AG04450 (cell line): ENCODE data around the gene SP1. TPM values are rescaled to one million over a fixed set of nuclear protein-coding genes. Genes with fewer than 3 reads are reported as not detected.
"Not testable (repeated sequence)": the region's sequence is repeated elsewhere in the genome, so short reads cannot be mapped to it uniquely, and the experiment has no call there.

ENCODE experiments used
- CTCF ChIA-PET: fragments of 300-600, 350-600 bp; formaldehyde crosslinking; extraction: SDS; loops from one replicate; lab custom pipeline; 2022; ENCODE audit warnings: antibody characterized with exemption, inconsistent platforms; lab: Charles Lee
- POLR2A ChIA-PET: fragments of 350-600 bp; formaldehyde crosslinking; extraction: SDS; loops from one replicate; lab custom pipeline; 2021; ENCODE audit warnings: antibody characterized with exemption, inconsistent platforms; lab: Yijun Ruan, JAX
- DNase-seq: peaks from one replicate; pipeline ENCODE4 v3.0.0-alpha.2; 2011; ENCODE audit warnings: low read depth, low spot score
- H3K27ac ChIP-seq: one replicate; pipeline ENCODE4 v1.5.1; 2012; ENCODE audit warnings: low read depth, low read length, control low read depth
- H3K27me3 ChIP-seq: one replicate; pipeline ENCODE4 v1.6.0; 2012; ENCODE audit warnings: low read length; ENCODE audit not compliant: control insufficient read depth, insufficient read depth
- H3K4me3 ChIP-seq: 2 replicates; pipeline ENCODE4 v1.5.1; 2011; ENCODE audit warnings: mild to moderate bottlenecking, low read depth, low read length, control low read depth
- H3K9me3 ChIP-seq: 2 replicates; pipeline ENCODE4 v1.5.1; 2012; ENCODE audit warnings: low read length; ENCODE audit not compliant: control insufficient read depth, insufficient read depth
- polyA plus RNA-seq: library from polyadenylated mRNA; depleted of rRNA; stranded (reverse); fragments of >200 nt; gene quantifications from 2 replicates; pipeline ENCODE4 v1.2.3, GENCODE V29; 2011
- TF ChIP-seq, protein P1 (sequence below): IDR thresholded peaks from 2 replicates; pipeline ENCODE4 v1.5.1; 2011; ENCODE audit warnings: low read depth, low read length, control low read depth, inconsistent platforms

The SP1 gene
- polyA plus RNA-seq, 1 experiment = 45.9 TPM

GRCh38 chr12:53431187-53431586 is 51.2 kb downstream of the SP1 start:
- TF ChIP-seq, protein P1, sequence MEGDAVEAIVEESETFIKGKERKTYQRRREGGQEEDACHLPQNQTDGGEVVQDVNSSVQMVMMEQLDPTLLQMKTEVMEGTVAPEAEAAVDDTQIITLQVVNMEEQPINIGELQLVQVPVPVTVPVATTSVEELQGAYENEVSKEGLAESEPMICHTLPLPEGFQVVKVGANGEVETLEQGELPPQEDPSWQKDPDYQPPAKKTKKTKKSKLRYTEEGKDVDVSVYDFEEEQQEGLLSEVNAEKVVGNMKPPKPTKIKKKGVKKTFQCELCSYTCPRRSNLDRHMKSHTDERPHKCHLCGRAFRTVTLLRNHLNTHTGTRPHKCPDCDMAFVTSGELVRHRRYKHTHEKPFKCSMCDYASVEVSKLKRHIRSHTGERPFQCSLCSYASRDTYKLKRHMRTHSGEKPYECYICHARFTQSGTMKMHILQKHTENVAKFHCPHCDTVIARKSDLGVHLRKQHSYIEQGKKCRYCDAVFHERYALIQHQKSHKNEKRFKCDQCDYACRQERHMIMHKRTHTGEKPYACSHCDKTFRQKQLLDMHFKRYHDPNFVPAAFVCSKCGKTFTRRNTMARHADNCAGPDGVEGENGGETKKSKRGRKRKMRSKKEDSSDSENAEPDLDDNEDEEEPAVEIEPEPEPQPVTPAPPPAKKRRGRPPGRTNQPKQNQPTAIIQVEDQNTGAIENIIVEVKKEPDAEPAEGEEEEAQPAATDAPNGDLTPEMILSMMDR = no peak
- H3K27ac ChIP-seq = no peak overlapping the region
- H3K4me3 ChIP-seq = no peak overlapping the region
- no peaks in the 10 kb centered on the region for H3K27me3 ChIP-seq
- no peaks in the 10 kb centered on the region for H3K9me3 ChIP-seq
- CTCF ChIA-PET = interaction anchor here (1.0 to 6.2 kb wide), 5 partner anchors 9 to 110 kb away, joined by 3 to 36 read pairs (median 6); partner anchors contain the start of gene AAAS
- POLR2A ChIA-PET = interaction anchor here (0.5 to 0.9 kb wide), 3 partner anchors 10 to 436 kb away, joined by 3 to 9 read pairs (median 4); no protein-coding TSS in a partner anchor
- DNase-seq = no peak

GRCh38 chr12:53435326-53435725 is 55.4 kb downstream of the SP1 start:
- POLR2A ChIA-PET, H3K4me3 ChIP-seq, DNase-seq, H3K9me3 ChIP-seq, H3K27ac ChIP-seq, H3K27me3 ChIP-seq: not testable (repeated sequence)
- CTCF ChIA-PET = interaction anchor here (1.2 to 6.2 kb wide), 2 partner anchors 14 to 91 kb away, joined by 3 to 36 read pairs; no protein-coding TSS in a partner anchor

- H3K4me3 ChIP-seq, H3K9me3 ChIP-seq, H3K27me3 ChIP-seq, H3K27ac ChIP-seq, POLR2A ChIA-PET, DNase-seq: not testable (repeated sequence)
- CTCF ChIA-PET = interaction anchor here (1.0 to 1.8 kb wide), 3 partner anchors 18 to 87 kb away, joined by 4 to 9 read pairs (median 4); no protein-coding TSS in a partner anchor
Measured at GRCh38 chr12:53439582-53439981, 59.6 kb downstream of the SP1 start.

- ChIA-PET POLR2A (interaction anchor here (0.6 to 1.3 kb wide), 8 partner anchors 9 to 96 kb away, joined by 3 to 11 read pairs (median 4); partner anchors contain the start of gene PCBP2), CTCF (interaction anchor here (0.5 to 1.8 kb wide), 7 partner anchors 13 to 96 kb away, joined by 4 to 9 read pairs (median 5); no protein-coding TSS in a partner anchor)
- TF ChIP-seq, protein P1 = no peak
- Histone ChIP-seq H3K9me3 (no peaks in the 10 kb centered on the region), H3K27ac (peak within 1 kb of the TSS; percentile 88), H3K4me3 (peak within 1 kb of the TSS; percentile 80), H3K27me3 (no peaks in the 10 kb centered on the region)
- peak; percentile 98 for DNase-seq
Measured at GRCh38 chr12:53441040-53441833, 61.3 kb downstream of the SP1 start, which contains the start of gene PRR13. PRR13 (plus strand) TSS chr12:53441734; CDS start chr12:53442715, 981 bp downstream.

GRCh38 chr12:53443955-53444354 is 64.0 kb downstream of the SP1 start:
- Histone ChIP-seq H3K27ac (no peak overlapping the region), H3K9me3 (no peaks in the 10 kb centered on the region), H3K27me3 (no peaks in the 10 kb centered on the region), H3K4me3 (no peak overlapping the region)
- POLR2A ChIA-PET = no interaction called here
- TF ChIP-seq, protein P1 = no peak
- DNase-seq = no peak
- CTCF ChIA-PET = interaction anchor here (0.6 to 1.4 kb wide), 3 partner anchors 9 to 123 kb away, joined by 3 to 8 read pairs (median 5); partner anchors contain the start of gene AAAS

DNA sequence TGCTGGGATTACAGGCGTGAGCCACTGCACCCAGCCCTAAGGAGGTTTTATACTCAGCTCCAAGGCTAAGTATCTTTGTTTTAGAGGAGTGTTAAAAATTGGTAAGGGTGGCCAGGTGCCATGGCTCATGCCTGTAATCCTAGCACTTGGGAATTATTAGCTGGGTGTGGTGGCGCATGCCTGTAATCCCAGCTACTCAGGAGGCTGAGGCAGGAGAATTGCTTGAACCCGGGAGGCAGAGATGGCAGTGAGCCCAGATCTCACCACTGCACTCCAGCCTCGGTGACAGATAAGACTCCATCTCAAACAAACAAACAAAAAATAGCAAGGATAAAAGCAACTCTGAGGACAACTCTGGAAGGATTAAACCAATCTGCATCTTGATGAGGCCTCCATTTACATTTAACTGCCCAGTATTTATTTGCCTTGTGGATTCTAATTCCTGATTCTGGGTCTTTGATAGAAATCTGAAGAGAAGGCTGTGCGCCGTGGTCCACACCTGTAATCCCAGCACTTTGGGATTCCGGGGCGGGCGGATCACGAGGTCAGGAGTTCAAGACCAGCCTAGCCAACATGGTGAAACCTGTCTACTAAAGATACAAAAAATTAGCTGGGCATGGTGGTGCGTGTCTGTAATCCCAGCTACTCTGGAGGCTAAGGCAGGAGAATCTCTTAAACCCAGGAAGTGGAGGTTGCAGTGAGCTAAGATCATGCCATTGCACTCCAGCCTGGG is 64.8 kb downstream of the SP1 start:
- POLR2A ChIA-PET = interaction anchor here (0.6 to 0.7 kb wide), 2 partner anchors 27 to 46 kb away, joined by 4 read pairs; no protein-coding TSS in a partner anchor
- H3K9me3 ChIP-seq, DNase-seq, H3K4me3 ChIP-seq, H3K27me3 ChIP-seq, H3K27ac ChIP-seq: not testable (repeated sequence)
- CTCF ChIA-PET = interaction anchor here (0.6 to 1.4 kb wide), 4 partner anchors 8 to 92 kb away, joined by 3 to 7 read pairs (median 6); no protein-coding TSS in a partner anchor
